ENCODE results near the gene CNNM4. TPM values are rescaled to one million over a fixed set of nuclear protein-coding genes. Genes with fewer than 3 reads are reported as not detected.

The CNNM4 gene
- total RNA-seq, 1 experiment from 2014 or later = 12.5 TPM

GRCh38 chr2:96859099-96859649, 98.5 kb downstream of the CNNM4 start:
- ATAC-seq (no peak), DNase-seq (no peak)
- no peak overlapping the region for H3K4me2 ChIP-seq (ENCODE audit: low read length)
- H3K9ac ChIP-seq (ENCODE audit: low read length) = no peak overlapping the region
- no TSS peak for BruUV-seq (replicated peaks)
- no peak for TF ChIP-seq EZH2 (IDR thresholded peaks at IDR 0.05; ENCODE audit: low read length, unreplicated experiment)
- TF ChIP-seq, protein P1, sequence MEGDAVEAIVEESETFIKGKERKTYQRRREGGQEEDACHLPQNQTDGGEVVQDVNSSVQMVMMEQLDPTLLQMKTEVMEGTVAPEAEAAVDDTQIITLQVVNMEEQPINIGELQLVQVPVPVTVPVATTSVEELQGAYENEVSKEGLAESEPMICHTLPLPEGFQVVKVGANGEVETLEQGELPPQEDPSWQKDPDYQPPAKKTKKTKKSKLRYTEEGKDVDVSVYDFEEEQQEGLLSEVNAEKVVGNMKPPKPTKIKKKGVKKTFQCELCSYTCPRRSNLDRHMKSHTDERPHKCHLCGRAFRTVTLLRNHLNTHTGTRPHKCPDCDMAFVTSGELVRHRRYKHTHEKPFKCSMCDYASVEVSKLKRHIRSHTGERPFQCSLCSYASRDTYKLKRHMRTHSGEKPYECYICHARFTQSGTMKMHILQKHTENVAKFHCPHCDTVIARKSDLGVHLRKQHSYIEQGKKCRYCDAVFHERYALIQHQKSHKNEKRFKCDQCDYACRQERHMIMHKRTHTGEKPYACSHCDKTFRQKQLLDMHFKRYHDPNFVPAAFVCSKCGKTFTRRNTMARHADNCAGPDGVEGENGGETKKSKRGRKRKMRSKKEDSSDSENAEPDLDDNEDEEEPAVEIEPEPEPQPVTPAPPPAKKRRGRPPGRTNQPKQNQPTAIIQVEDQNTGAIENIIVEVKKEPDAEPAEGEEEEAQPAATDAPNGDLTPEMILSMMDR (conservative IDR thresholded peaks at IDR 0.05; ENCODE audit: low read depth, low read length) = no peak
- no peaks in the 10 kb centered on the region for H3F3A ChIP-seq (ENCODE audit: low read length, unreplicated experiment)
- H3K27ac ChIP-seq (ENCODE audit: low read length) = no peak overlapping the region
- no peak overlapping the region for H2AFZ ChIP-seq (ENCODE audit: low read length)
- no peaks in the 10 kb centered on the region for H3K9me2 ChIP-seq (replicated peaks; ENCODE audit: low read length)
- H3K36me3 ChIP-seq (ENCODE audit: low read depth, low read length) = peaks cover 9% of the 10 kb centered on the region; the same call in 1 of the 2 replicates
- H4K20me1 ChIP-seq (ENCODE audit: low read length) = 0 out of 2 replicates have a peak, but pooled peaks cover 4% of the 10 kb centered on the region
- H3K27me3 ChIP-seq (ENCODE audit: low read length) = no peaks in the 10 kb centered on the region
- H3K9me3 ChIP-seq (ENCODE audit: low read length) = no peaks in the 10 kb centered on the region
- peaks cover 34% of the 10 kb centered on the region for H3K79me2 ChIP-seq (ENCODE audit: low read length)
- ChIA-PET CTCF (interaction anchor here (1.8 to 2.5 kb wide), 2 partner anchors 9 to 92 kb away, joined by 12 to 18 read pairs; no protein-coding TSS in a partner anchor), POLR2A (ENCODE audit: unreplicated experiment) (no interaction called here)
- intact Hi-C loops (cut with micrococcal nuclease) = loop anchor here (5.0 kb wide), 2 partner anchors 58 to 97 kb away; partner anchors contain the start of gene CNNM4
- peaks cover 11% of the 10 kb centered on the region for H3K4me1 ChIP-seq (ENCODE audit: insufficient read depth, low read length)
- no peak overlapping the region for H3K4me3 ChIP-seq (ENCODE audit: low read length)

DNA sequence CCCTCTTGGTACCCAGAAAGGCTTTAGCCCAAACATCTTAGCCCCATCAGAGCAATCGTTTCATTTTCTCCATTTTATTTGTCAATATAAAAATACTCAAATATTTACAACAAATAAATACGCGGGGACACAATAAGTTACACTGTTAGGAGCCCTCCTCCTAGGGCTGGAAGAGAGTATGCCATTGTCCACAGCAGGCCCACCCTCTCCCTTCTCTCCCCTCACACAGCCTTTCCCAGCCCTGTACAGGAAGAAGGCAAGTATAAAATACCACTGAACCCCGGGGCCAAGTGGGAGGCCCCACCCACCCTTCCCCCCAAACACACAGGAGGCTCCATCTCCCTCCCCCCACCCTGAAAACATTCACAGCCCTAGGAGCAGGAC, 99.0 kb downstream of the CNNM4 start:
- Histone ChIP-seq H3K27ac (ENCODE audit: low read length) (no peak overlapping the region), H2AFZ (ENCODE audit: low read length) (no peak overlapping the region), H4K20me1 (ENCODE audit: low read length) (0 out of 2 replicates have a peak, but pooled peaks cover 4% of the 10 kb centered on the region), H3K36me3 (ENCODE audit: low read depth, low read length) (peaks cover 12% of the 10 kb centered on the region; the same call in 1 of the 2 replicates), H3K4me3 (ENCODE audit: low read length) (no peak overlapping the region), H3K79me2 (ENCODE audit: low read length) (peaks cover 29% of the 10 kb centered on the region), H3K27me3 (ENCODE audit: low read length) (no peaks in the 10 kb centered on the region), H3K4me1 (ENCODE audit: insufficient read depth, low read length) (peaks cover 11% of the 10 kb centered on the region), H3K9me3 (ENCODE audit: low read length) (no peaks in the 10 kb centered on the region), H3K9ac (ENCODE audit: low read length) (no peak overlapping the region), H3K9me2 (replicated peaks; ENCODE audit: low read length) (no peaks in the 10 kb centered on the region), H3F3A (ENCODE audit: low read length, unreplicated experiment) (no peaks in the 10 kb centered on the region), H3K4me2 (ENCODE audit: low read length) (no peak overlapping the region)
- intact Hi-C loops (cut with micrococcal nuclease) = loop anchor here (5.0 kb wide), 2 partner anchors 58 to 97 kb away; partner anchors contain the start of gene CNNM4
- ChIA-PET CTCF (no interaction called here), POLR2A (ENCODE audit: unreplicated experiment) (no interaction called here)
- BruUV-seq (replicated peaks) = no TSS peak
- TF ChIP-seq, protein P1 (conservative IDR thresholded peaks at IDR 0.05; ENCODE audit: low read depth, low read length) = no peak
- DNase-seq (no peak), ATAC-seq (no peak)

DNA sequence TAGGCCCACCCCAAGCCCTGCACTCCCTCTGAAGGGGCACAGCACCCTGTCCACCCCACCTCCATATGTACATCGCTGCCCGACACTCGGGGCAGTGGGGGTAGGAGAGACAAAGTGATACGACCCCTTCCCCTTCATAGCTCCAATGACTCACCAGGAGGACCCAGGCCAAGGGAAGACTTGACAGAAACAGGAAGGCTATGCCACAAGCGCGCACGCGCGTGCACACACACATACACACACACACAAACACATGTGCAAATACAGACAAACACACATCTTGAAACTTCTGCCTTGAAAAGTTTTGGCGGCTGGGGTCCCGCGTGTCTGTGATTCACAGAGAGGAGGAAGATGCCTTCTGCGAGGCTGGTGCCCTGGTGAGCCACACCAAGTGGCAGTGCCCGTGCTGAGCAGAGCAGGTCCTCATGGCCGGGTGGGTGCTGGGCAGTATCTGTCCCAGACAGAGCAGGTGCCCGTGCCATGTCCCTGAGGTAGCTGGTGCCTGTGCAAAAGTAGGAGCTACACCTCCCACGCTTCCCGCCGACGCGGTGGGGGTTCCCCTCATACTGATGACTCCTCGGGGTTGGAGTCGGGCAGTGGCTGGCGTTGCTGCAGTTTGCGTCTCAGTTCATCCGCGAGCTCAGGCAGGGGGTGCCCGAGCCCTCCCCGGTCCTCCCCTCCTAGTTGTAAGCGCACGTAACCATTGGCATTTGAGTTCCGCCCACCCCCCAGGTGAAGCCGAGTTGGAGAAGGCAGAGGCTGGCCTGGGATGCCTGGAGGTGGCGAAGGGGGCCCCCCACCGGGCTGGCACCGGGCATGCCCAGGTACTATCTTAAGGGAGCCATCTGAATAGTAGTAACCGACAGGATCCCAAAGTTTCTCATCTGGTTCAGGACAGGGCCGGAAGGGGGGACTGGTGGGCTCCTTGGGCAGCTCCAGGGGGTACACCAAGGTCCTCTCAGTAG, 99.6 kb downstream of the CNNM4 start:
- BruUV-seq (replicated peaks) = no TSS peak
- DNase-seq (no peak), ATAC-seq (no peak)
- TF ChIP-seq EZH2 (IDR thresholded peaks at IDR 0.05; ENCODE audit: low read length, unreplicated experiment) (no peak), EZH2phosphoT487 (IDR thresholded peaks at IDR 0.05; ENCODE audit: borderline replicate concordance, low read length) (no peak)
- TF ChIP-seq, protein P1 (conservative IDR thresholded peaks at IDR 0.05; ENCODE audit: low read depth, low read length) = no peak
- H3K4me1 ChIP-seq (ENCODE audit: insufficient read depth, low read length) = peaks cover 11% of the 10 kb centered on the region
- intact Hi-C loops (cut with micrococcal nuclease) = no loop called here
- no peaks in the 10 kb centered on the region for H3K9me2 ChIP-seq (replicated peaks; ENCODE audit: low read length)
- no peaks in the 10 kb centered on the region for H3K27me3 ChIP-seq (ENCODE audit: low read length)
- no peak overlapping the region for H3K4me3 ChIP-seq (ENCODE audit: low read length)
- POLR2A ChIA-PET (ENCODE audit: unreplicated experiment) = no interaction called here
- H3K79me2 ChIP-seq (ENCODE audit: low read length) = peaks cover 22% of the 10 kb centered on the region
- H3K4me2 ChIP-seq (ENCODE audit: low read length) = no peak overlapping the region
- no peak overlapping the region for H2AFZ ChIP-seq (ENCODE audit: low read length)
- no peak overlapping the region for H3K27ac ChIP-seq (ENCODE audit: low read length)
- no peak overlapping the region for H3K9ac ChIP-seq (ENCODE audit: low read length)
- no peaks in the 10 kb centered on the region for H3F3A ChIP-seq (ENCODE audit: low read length, unreplicated experiment)
- CTCF ChIA-PET = no interaction called here
- H3K36me3 ChIP-seq (ENCODE audit: low read depth, low read length) = peaks cover 18% of the 10 kb centered on the region; the same call in 1 of the 2 replicates
- no peaks in the 10 kb centered on the region for H4K20me1 ChIP-seq (ENCODE audit: low read length)
- no peaks in the 10 kb centered on the region for H3K9me3 ChIP-seq (ENCODE audit: low read length)
